HG03520 (cell line): ENCODE measurements around the gene STAC2.
"Not testable (repeated sequence)": the region's sequence is repeated elsewhere in the genome, so short reads cannot be mapped to it uniquely, and the experiment has no call there.

Experiments used
- ATAC-seq: cut with Tn5 transposase; IDR thresholded peaks from one replicate; pipeline ENCODE4 v1.9.1; 2021; ENCODE audit warnings: mild to moderate bottlenecking, moderate library complexity; ENCODE audit not compliant: unreplicated experiment

Gene STAC2

GRCh38 chr17:39225308-39225958, at the start of gene STAC2:
TSS of gene STAC2 (minus strand) at chr17:39225945. CDS start at chr17:39225502, 443 bp downstream.
- ATAC-seq, result no peak

- no peak for ATAC-seq
Observed at GRCh38 chr17:39271546-39271945, 45.8 kb upstream of the STAC2 start.

- no peak for ATAC-seq
Observed at GRCh38 chr17:39270923-39271322, 45.2 kb upstream of the STAC2 start.

- ATAC-seq, result no peak
Observed at GRCh38 chr17:39264119-39264518, 38.4 kb upstream of the STAC2 start.

- ATAC-seq, result no peak
Observed at GRCh38 chr17:39261286-39261685, 35.5 kb upstream of the STAC2 start.

GRCh38 chr17:39252788-39253460, 27.2 kb upstream of the STAC2 start:
- no peak for ATAC-seq

- ATAC-seq, result no peak
Observed at GRCh38 chr17:39251997-39252396, 26.3 kb upstream of the STAC2 start.

GRCh38 chr17:39250076-39250475, 24.3 kb upstream of the STAC2 start:
- ATAC-seq, result not testable (repeated sequence)

GRCh38 chr17:39246274-39246673, 20.5 kb upstream of the STAC2 start:
- ATAC-seq, result no peak

- no peak for ATAC-seq
Observed at GRCh38 chr17:39244600-39245570, 19.1 kb upstream of the STAC2 start.

- no peak for ATAC-seq
Observed at GRCh38 chr17:39244016-39244599, 18.4 kb upstream of the STAC2 start.

- ATAC-seq, result no peak
Observed at GRCh38 chr17:39243155-39243554, 17.4 kb upstream of the STAC2 start.

GRCh38 chr17:39240631-39241030, 14.9 kb upstream of the STAC2 start:
- no peak for ATAC-seq

GRCh38 chr17:39239640-39240314, 14.0 kb upstream of the STAC2 start:
- no peak for ATAC-seq

- ATAC-seq, result no peak
Observed at GRCh38 chr17:39238311-39238972, 12.7 kb upstream of the STAC2 start.

GRCh38 chr17:39237586-39237985, 11.8 kb upstream of the STAC2 start:
- ATAC-seq, result no peak

GRCh38 chr17:39236981-39237441, 11.3 kb upstream of the STAC2 start:
- no peak for ATAC-seq

- no peak for ATAC-seq
Observed at GRCh38 chr17:39236450-39236927, 10.7 kb upstream of the STAC2 start.

GRCh38 chr17:39235555-39236449, 10.1 kb upstream of the STAC2 start:
- no peak for ATAC-seq
